Stimulated activated CD4-positive, alpha-beta T cell treated with anti-CD3 and anti-CD28 coated beads, Interleukin-15, amount 100 ng/mL, for 48 hours (primary cell): ENCODE data around the gene SLC6A13.
"Not testable (repeated sequence)": the region's sequence is repeated elsewhere in the genome, so short reads cannot be mapped to it uniquely, and the experiment has no call there.

ENCODE experiments used
- DNase-seq, 2 donors: peaks; one replicate each; pipeline ENCODE4 v3.0.0-alpha.2; 2020; ENCODE audit warnings: low read depth in 2 of 2

Gene SLC6A13

DNA sequence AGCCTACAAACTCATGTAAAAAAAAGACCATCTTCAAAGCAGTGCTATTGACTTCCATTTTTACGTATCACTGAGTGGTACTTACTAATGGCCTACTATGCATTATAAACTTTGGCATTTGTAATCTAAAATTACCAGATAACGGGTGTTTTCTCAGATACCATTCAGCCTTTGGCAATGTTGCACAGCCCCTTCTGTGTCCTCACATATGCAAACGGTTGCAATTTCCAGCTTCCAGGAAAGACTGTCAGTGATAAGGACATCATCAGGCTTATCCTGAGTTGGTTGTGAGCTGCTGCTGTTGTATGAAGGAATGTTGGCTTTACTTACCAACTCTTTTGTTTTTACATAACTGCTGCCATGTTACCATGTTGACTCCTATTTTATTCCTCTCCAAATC is 1.6 kb upstream of the SLC6A13 start:
- DNase-seq = no peak

GRCh38 chr12:263574-263973 is 938 bp upstream of the SLC6A13 start:
- no peak for DNase-seq

- no peak for DNase-seq
Observed at GRCh38 chr12:262113-262512, 523 bp downstream of the SLC6A13 start.

DNA sequence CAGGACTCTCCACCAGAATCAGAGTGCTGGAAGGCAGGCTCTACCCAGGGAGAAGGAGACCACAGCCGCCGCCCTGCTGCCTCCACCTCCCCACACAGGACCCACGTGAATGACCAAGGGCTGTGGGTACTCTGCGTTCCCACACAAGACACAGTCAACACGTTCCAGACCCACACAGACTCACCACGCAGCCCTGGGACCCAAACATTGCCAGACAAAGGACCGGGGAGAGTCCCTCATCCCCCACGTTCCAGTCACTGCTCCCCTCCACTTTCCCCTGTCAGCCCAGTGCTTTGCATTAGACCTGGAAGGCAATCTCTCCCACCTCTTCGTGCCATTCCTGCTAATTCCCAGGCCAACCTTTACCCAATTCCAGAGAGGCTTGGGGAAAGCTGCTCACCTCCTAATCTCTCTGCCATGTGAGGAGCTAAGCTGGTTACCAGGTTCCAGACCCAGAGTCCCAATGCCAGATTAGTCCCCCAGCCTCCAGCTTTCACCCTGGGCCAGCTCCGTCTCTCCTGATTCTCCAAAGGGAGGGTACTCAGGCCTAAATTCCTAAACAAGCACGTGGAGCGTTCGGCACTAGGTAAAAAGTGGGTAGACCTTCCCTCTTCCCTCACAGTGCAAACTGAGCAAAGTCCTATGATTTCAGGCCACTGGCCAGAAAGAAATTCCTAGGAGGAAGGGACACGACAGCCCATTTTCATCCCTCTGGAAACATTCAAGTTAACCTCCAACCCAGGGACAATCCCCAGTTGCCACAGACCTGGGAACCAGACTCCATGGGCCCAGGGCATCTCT is 4.9 kb downstream of the SLC6A13 start:
- DNase-seq = no peak

DNA sequence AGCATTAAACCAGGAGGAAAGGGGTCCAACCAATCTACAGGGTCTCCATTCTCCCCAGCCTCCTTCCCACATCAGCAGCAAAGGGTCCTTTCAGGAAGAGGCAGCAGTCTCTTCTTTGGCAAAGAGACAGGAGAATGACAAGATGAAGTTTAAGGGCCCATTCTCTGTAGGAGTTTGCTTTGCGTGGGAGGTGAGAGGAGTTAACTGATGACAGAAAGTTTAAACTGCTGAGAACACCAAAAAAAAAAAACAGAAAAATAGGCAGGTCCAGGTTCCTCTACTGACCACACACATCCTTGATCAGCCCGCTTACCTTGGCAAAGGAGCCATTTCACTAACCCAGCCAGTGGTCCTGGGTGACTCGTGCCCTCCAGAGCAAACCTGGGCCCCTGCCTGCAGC is 5.7 kb downstream of the SLC6A13 start:
- DNase-seq = no peak

GRCh38 chr12:256225-256624 is 6.4 kb downstream of the SLC6A13 start:
- DNase-seq = no peak

DNA sequence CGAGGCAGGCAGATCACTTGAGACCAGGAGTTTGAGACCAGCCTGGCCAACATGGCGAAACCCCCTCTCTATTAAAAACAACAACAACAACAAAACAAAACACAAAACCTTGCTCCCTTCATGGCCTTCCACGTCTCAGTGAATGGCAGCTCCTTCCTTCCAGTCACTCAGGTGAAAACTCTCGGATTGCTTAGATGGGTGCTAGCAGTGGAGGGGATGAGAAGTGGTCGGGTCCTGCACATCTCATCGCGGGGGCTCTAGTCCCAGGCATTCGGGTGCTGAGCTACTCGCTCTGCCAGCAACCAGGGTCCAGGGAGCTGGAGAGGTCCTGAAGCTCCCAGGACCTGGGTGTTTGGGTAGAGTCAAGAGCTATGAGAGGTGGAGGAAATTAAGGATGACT is 7.7 kb downstream of the SLC6A13 start:
- no peak for DNase-seq

GRCh38 chr12:254039-254438 is 8.6 kb downstream of the SLC6A13 start:
- DNase-seq = no peak

DNA sequence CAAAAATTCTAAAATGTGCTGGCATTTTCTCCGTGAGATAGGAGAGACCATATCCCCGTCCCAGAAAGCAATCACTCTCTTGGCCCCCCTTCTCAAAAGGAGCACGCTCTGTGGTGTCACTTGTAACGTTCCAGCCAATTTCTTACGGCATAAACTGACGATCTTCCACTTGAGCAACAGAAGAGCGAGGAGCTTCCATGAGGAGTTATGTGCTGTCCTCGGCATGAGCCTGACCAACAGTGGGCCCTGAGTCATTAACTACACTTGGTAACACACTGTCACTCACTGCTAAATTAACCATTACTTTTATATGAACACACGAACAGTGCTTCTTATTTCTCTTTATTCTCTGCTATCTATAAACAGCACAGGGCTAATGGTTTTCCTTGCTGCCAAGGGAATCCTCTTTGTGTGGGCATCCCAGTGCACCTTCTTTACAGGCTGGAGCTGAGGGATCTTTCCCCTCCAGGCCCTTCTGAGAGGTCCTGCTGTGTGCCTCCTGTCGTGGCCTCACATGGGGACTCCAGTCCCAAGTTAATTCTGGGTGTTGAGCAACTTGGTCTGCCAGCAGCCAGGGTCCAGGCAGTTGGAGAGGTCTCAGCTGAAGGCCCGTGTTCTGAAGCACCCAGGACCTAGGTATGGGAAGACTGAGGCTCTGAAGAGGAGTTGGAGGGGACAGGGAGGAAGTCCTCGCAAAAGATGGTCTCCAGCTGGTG is 9.4 kb downstream of the SLC6A13 start:
- no peak for DNase-seq

DNA sequence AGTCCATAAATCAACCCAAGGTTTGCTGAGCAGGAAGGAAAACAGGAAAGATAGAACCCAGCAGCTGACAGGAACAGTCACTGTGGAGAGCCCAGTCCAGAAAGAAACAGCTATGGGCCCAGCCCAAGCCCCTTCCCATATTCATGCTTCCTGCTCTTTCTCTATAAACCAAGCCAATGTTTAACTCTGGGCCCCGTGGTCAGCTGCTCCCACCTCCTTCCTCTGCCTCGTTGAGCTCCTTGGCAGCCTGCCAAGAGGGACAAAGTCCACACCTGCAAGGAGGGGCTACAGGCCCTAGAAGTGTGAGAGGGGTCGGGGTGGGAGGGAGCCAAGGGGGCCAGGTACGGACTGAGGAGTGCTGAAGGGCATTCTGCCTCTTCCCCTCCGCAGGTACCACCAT is 10.0 kb downstream of the SLC6A13 start:
- no peak for DNase-seq

DNA sequence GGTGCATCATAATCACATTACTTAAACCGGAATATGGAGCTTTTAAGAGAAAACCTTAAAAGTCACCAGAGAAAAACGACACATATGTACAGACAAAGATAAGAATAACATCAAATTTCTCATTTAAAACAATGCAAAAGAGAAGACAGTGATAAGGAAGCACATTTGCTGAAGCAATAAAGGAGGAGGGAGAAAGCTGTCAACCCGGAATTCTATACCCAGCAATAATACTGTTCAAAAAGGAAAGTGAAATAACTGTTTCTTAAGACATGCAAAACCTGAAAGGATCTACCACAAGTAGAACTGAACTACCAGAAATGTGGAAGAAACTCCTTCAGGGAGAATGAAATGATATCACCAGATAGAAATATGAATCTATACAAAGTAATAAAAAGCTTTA is 15.4 kb downstream of the SLC6A13 start:
- no peak for DNase-seq

DNA sequence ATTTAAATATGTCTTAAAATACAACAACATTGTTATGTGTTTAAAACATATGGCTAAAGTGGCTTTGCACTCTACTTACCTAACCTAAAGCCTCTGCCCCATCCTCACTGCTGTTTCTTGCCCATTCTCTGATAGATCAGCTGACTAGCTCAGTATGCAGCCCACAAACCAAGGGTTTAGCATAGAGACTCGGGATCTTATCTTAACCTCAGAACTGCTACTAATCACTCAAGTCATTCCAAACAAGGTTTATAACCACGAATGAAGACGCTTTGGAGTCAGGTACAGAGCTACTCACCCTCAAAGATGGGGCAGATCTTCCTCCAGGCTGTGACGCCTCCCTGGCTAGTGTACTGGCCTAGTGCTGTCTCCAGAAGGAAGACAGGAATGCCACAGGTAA is 19.3 kb downstream of the SLC6A13 start:
- no peak for DNase-seq

DNA sequence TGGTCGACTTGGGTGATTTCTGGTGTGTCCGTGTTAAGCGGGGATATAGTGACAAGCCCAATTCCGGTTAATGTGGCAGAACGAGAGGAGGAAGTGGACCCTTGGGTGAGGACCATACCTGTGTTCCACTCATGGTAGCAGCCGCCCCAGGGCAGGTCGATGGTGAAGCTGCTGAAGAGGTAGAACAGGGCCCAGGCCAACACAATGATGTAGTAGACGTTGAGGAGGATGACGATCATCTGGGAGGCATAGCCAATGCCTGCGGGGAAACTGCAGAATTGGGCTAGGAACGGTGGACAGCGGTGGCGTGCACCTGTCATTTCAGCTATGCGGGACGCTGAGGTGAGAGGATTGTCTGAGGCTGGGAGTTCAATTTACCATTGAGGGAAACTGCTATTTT is 20.1 kb downstream of the SLC6A13 start:
- DNase-seq = no peak

DNA sequence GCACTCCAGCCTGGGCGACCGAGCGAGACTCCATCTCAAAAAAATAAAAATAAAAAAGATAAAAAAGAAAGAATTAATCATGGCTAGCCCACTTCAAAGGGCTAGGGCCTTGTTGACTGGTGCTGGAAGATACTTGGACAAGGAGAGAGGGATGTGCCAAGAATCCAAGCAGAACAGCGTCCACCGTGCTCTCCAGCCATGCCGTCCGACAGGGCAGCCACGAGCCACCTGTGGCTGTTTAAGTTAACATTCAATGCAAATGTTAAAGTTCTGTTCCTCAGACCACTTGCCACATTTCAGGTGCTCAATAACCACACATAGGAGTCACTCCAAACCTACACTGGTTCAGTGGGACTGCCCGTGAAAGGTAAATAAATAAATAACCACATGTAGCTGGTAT is 21.4 kb downstream of the SLC6A13 start:
- DNase-seq = no peak

- no peak for DNase-seq
Observed at GRCh38 chr12:240566-240965, 22.1 kb downstream of the SLC6A13 start.

- no peak for DNase-seq
Observed at GRCh38 chr12:238736-239398, 23.8 kb downstream of the SLC6A13 start.

DNA sequence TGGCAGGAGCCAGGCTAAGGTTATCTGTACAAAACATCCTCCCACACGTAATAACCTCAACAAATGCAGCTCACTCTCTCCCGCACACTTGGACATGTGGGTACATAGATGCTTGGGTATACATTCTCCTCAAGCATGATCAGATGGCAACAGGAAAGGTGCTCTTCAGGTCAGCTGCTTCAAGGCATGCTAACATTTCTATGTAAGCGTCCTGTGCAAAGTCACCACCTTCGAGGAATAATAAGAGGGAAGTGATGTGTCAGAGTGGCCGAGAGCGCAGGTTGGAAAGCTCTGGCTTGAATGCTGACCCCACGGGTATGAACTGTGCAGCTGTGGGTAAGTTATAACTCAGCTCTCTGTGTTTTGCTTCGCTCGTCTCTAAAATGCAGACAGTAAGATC is 24.5 kb downstream of the SLC6A13 start:
- DNase-seq = no peak

DNA sequence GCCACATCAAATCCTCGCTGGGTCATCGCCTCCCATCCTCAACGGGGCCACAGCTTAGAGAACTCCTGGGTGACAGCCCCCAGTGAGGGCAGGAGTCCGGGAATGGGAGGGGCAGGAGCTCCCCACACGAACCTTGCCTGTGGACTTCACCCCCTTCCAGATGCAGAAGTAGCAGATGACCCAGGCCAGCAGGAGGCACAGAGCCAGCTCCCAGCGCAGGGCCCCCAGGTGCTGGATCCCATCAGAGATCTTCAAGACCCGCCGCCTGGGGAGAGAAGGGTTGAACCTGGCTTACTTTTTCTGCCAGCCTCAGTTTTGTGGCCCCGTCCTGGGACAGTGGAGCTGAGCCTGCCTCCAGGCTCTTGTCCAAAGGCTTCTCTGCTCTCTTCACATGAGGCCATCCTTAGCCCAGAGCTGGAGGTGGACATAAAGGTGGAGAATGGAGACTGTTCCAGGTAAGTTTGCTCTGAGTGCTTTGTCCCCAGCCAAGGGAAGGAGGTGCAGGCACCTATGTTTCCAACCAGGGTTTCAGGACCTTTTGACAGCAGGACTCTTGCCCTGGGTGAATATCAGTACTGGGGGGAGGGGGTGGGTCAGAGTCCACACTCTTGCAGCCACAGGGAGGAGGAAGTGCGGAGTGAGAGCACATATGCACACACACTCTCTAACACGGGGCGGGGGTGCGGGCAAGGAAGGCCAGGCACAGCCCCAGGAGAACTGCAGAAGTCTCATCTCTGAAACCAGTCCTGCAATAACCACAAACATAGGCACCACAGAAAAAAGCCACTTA is 25.4 kb downstream of the SLC6A13 start:
- no peak for DNase-seq

DNA sequence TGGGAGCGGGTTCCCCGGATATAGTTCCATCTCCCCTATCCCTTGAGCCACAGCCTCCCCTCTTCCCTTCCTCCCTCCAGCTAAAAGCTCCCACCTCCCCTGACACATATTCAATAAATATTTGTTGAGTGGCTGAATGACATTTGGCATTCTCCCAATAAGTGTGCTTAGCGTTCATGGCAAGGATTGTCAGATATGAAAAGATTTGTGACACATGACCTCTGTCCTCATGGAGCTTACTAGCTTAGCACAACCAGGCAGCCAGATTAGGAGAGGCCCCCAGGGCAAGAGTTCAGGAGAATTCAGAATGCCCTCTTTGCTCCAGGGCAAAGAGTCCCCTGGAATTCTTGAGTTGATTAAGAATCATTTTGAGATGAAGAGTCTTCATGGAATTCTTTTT is 26.2 kb downstream of the SLC6A13 start:
- DNase-seq = no peak

DNA sequence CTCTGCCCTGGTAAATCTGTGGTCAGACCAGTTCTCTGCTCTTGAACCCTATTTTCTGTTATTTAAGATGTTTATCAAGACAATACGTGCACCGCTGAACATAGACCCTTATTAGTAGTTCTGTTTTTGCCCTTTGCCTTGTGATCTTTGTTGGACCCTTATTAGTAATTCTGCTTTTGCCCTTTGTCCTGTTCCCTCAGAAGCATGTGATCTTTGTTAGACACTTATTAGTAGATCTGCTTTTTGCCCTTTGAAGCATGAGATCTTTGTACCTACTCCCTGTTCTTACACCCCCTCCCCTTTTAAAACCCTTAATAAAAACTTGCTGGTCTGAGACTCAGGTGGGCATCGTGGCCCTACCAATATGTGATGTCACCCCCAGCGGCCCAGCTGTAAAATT is 26.7 kb downstream of the SLC6A13 start:
- not testable (repeated sequence) for DNase-seq

GRCh38 chr12:234891-235415 is 27.7 kb downstream of the SLC6A13 start:
- no peak for DNase-seq

- DNase-seq = no peak
Observed at GRCh38 chr12:234019-234418, 28.6 kb downstream of the SLC6A13 start.
